Epithelial cell of proximal tubule (primary cell): ENCODE data around the gene B3GNT3. TPM values are rescaled to one million over a fixed set of nuclear protein-coding genes. Genes with fewer than 3 reads are reported as not detected.
A peak's percentile ranks its signal among the peaks of the same experiment; 100 is the strongest.

Source experiments
- DNase-seq: peaks from one replicate; pipeline ENCODE4 v3.0.0-alpha.2; 2011; ENCODE audit warnings: low read depth
- H3K4me3 ChIP-seq: 2 replicates; pipeline ENCODE4 v1.5.1; 2011; ENCODE audit warnings: low read depth, mild to moderate bottlenecking, low read length
- CTCF ChIP-seq: conservative IDR thresholded peaks from 2 replicates; pipeline ENCODE4 v1.5.1; 2012; ENCODE audit warnings: low read depth, mild to moderate bottlenecking, low read length
- total RNA-seq: library from RNA; depleted of rRNA; stranded (reverse); fragments of >200 nt; gene quantifications from 2 replicates; pipeline ENCODE4 v1.2.3, GENCODE V29; 2015

B3GNT3 gene
- total RNA-seq, 1 donor from 2014 or later: 17.3 TPM

GRCh38 chr19:17830567-17831418 is 35.9 kb downstream of the B3GNT3 start:
- no peak for TF ChIP-seq CTCF
- peak overlapping the region; percentile 71 for H3K4me3 ChIP-seq
- peak; percentile 40 for DNase-seq

DNA sequence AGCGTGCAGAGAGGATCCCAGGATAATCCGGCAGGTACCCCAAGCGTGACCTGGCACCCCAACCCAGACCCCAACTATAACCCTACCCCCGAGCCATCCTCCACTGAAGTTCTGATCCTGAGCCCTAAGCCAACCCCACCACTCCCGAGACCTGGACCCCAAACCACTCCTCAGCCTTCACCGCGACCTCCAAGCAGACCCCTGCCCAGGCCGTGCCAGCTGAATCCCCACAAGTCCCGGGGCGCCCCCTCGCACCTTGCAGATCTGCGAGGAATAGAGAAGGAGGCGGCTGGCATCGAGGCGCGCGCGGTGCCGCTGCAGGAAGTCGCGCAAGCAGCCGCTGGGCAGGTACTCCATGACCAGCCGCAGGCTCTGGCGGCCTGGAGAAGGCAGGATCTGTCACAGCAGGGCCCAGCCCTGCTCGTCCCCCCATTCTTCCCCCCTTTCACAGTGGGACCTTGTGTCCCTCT is 36.5 kb downstream of the B3GNT3 start:
- no peak for DNase-seq
- H3K4me3 ChIP-seq: peak overlapping the region; percentile 40
- no peak for TF ChIP-seq CTCF

DNA sequence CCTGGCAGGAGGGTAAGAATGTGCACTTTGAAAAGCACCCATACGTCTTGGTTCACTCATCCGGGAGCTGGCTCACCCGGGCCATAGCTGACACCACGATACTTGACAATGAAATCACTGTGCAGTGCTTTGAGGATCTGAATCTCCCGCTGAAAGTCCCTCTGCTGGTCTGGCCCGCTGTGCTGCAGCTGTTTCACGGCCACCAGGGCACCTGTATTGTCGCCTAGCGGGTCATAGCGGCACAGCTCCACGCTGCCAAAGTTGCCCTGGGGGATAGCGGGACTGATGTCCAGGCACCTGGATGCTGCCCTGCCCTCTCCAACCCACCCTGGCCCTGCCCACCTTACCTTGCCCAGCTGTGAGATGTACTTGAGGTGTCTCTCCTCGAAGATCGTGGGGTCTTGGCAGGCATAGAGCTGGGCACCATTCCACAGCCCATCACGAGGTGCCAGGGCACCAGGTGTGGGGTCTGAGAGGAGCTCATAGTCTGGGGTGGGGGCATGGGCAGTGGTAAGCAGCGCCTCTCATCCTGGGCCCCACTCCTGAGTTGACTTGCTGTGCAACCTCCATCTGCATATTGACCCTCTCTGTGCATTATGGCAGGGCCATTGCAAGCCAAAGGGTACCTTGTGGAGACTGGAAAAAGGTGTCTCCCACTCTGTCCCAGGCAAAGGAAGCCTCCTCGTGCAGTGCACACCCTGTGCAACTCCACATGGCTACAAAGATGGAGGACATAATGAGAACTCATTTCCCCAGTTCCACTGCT is 37.7 kb downstream of the B3GNT3 start:
- DNase-seq: no peak
- no peak for TF ChIP-seq CTCF
- H3K4me3 ChIP-seq: no peak overlapping the region

- no peak for DNase-seq
- H3K4me3 ChIP-seq: no peak overlapping the region
- TF ChIP-seq CTCF: no peak
Observed at GRCh38 chr19:17834350-17835181, 39.6 kb downstream of the B3GNT3 start.

- DNase-seq: no peak
- TF ChIP-seq CTCF: no peak
- H3K4me3 ChIP-seq: no peak overlapping the region
Observed at GRCh38 chr19:17835182-17836006, 40.5 kb downstream of the B3GNT3 start.

DNA sequence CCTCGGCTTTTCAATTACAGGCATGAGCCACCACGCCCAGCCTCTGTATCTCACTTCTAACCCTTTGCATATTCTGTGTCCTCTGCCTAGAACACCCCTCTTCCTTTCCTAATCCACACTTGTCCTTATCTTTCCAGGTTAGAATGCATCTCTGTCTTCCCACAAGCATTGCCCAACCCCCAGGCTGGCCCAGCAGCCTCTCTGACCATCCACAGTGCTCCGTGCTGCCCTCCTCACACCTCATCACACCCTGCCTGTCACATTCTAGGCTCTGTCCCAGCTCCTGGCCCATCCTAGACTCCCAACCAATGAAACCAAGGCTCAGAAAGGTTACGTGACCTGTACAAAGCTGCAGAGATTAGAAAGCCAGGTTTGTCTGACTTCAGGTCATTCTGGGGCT is 41.6 kb downstream of the B3GNT3 start:
- DNase-seq: no peak
- H3K4me3 ChIP-seq: no peak overlapping the region
- TF ChIP-seq CTCF: no peak
